Liver (tissue), 9 donors: ENCODE results near the gene CRNN. TPM values are rescaled to one million over a fixed set of nuclear protein-coding genes. Genes with fewer than 3 reads are reported as not detected.

Experiments used
- DNase-seq: peaks from one replicate; pipeline ENCODE4 v3.0.0-alpha.2; 2017; ENCODE audit warnings: low spot score
- H3K27ac ChIP-seq, 2 donors: one replicate each; pipeline ENCODE4 v1.7.0; 2013; ENCODE audit warnings: inconsistent platforms in 2 of 2, low read length in 2 of 2, control low read depth in 1 of 2, low read depth in 1 of 2, mild to moderate bottlenecking in 1 of 2
- H3K27me3 ChIP-seq, 4 donors: one replicate each; pipeline versions ENCODE4 v1.6.1 to v1.7.0; 2013; ENCODE audit warnings: low read length in 3 of 4, inconsistent platforms in 1 of 4, mild to moderate bottlenecking in 1 of 4, moderate library complexity in 1 of 4; ENCODE audit not compliant: control insufficient read depth in 4 of 4, insufficient read depth in 4 of 4
- H3K36me3 ChIP-seq, 4 donors: one replicate each; pipeline versions ENCODE4 v1.6.1 to v1.7.0; 2013; ENCODE audit warnings: low read length in 3 of 4, mild to moderate bottlenecking in 3 of 4, low read depth in 1 of 4, moderate library complexity in 1 of 4; ENCODE audit not compliant: control insufficient read depth in 4 of 4, insufficient read depth in 3 of 4
- H3K4me1 ChIP-seq, 4 donors: one replicate each; pipeline versions ENCODE4 v1.6.1 to v1.7.0; 2013; ENCODE audit warnings: low read length in 3 of 4, mild to moderate bottlenecking in 3 of 4, moderate library complexity in 1 of 4; ENCODE audit not compliant: control insufficient read depth in 4 of 4, insufficient read depth in 4 of 4
- H3K4me3 ChIP-seq, 3 donors: one replicate each; pipeline versions ENCODE4 v1.6.1 to v1.7.0; 2013; ENCODE audit warnings: low read length in 3 of 3, control low read depth in 1 of 3, low read depth in 1 of 3, mild to moderate bottlenecking in 1 of 3
- H3K9ac ChIP-seq, 2 donors: one replicate each; pipeline ENCODE4 v1.7.0; 2013; ENCODE audit warnings: low read length in 2 of 2, mild to moderate bottlenecking in 2 of 2, moderate library complexity in 2 of 2, control low read depth in 1 of 2, low read depth in 1 of 2
- H3K9me3 ChIP-seq, 4 donors: one replicate each; pipeline versions ENCODE4 v1.6.1 to v1.7.0; 2013; ENCODE audit warnings: low read length in 3 of 4; ENCODE audit not compliant: control insufficient read depth in 4 of 4
- EGR1 ChIP-seq, 2 donors: IDR thresholded peaks; 2 replicates each; pipeline ENCODE4 v1.6.1; 2016 to 2018; ENCODE audit warnings: antibody characterized with exemption in 2 of 2, low read depth in 2 of 2
- FOXA1 ChIP-seq: IDR thresholded peaks from 2 replicates; pipeline ENCODE4 v1.6.1; 2016; ENCODE audit warnings: antibody characterized with exemption
- FOXA2 ChIP-seq: IDR thresholded peaks from 2 replicates; pipeline ENCODE4 v1.6.1; 2016; ENCODE audit warnings: antibody characterized with exemption
- HNF4A ChIP-seq, 2 donors: conservative IDR thresholded peaks; 2 replicates each; pipeline ENCODE4 v1.6.1; 2016; ENCODE audit warnings: antibody characterized with exemption in 2 of 2, mild to moderate bottlenecking in 2 of 2
- JUND ChIP-seq, 2 donors: IDR thresholded peaks; 2 replicates each; pipeline ENCODE4 v1.6.1; 2016; ENCODE audit warnings: antibody characterized with exemption in 2 of 2
- NR2F2 ChIP-seq: IDR thresholded peaks from 2 replicates; pipeline ENCODE4 v1.6.1; 2016; ENCODE audit warnings: antibody characterized with exemption
- RAD21 ChIP-seq, 2 donors: IDR thresholded peaks; 2 replicates each; pipeline ENCODE4 v1.6.1; 2016; ENCODE audit warnings: antibody characterized with exemption in 2 of 2, mild to moderate bottlenecking in 2 of 2
- RXRA ChIP-seq, 2 donors: IDR thresholded peaks; 2 replicates each; pipeline ENCODE4 v1.6.1; 2017 to 2018; ENCODE audit warnings: antibody characterized with exemption in 2 of 2, mild to moderate bottlenecking in 1 of 2
- TAF1 ChIP-seq: conservative IDR thresholded peaks from 2 replicates; pipeline ENCODE4 v1.6.1; 2016; ENCODE audit warnings: antibody characterized with exemption, mild to moderate bottlenecking
- WGBS: extraction: QIAGEN DNeasy Blood & Tissue Kit; methylation state at CpG from one replicate; pipeline ENCODE4 v1.1.7; 2013; 5-methylcytosine and 5-hydroxymethylcytosine counted together
- polyA plus RNA-seq, 2 donors: library from polyadenylated mRNA; stranded (reverse) in 1 of 2; unstranded in 1 of 2; fragments of 200-250 nt in 1 of 2; fragments of >200 nt in 1 of 2; fragmentation: Nextera tagmentation in 1 of 2; extraction: Ambion mirVana in 1 of 2; gene quantifications; one replicate each; pipeline versions ENCODE4 v1.2.1 to v1.2.3, GENCODE V29; 2013 to 2015
- total RNA-seq, 2 donors: library from RNA; depleted of rRNA; stranded (reverse); fragments of >200 nt; gene quantifications; one replicate each; pipeline ENCODE4 v1.2.3, GENCODE V29; 2014
- TF ChIP-seq, protein P1 (sequence below): IDR thresholded peaks from 2 replicates; pipeline ENCODE4 v1.6.1; 2016; ENCODE audit warnings: antibody characterized with exemption
- TF ChIP-seq, protein P2 (sequence below): fragments of 150-350 bp; IDR thresholded peaks from 2 replicates; pipeline ENCODE4 v1.5.1; 2017; ENCODE audit warnings: improper control_type of control experiment, low read depth, low read length; ENCODE audit not compliant: missing input control
- TF ChIP-seq, protein P3 (sequence below): IDR thresholded peaks from 2 replicates; pipeline ENCODE4 v1.6.1; 2016; ENCODE audit warnings: antibody characterized with exemption
- TF ChIP-seq, protein P4 (sequence below): IDR thresholded peaks from 2 replicates; pipeline ENCODE4 v1.6.1; 2016; ENCODE audit warnings: antibody characterized with exemption
- TF ChIP-seq, protein P5 (sequence below): IDR thresholded peaks from 2 replicates; pipeline ENCODE4 v1.6.1; 2016; ENCODE audit warnings: antibody characterized with exemption, mild to moderate bottlenecking
- donor health status: healthy.
- donor health status: healthy.
- donor health status: healthy.
- donor health status: healthy.
- donor health status: healthy.

CRNN gene
- total and polyA plus RNA-seq, 4 donors: 0.05 to 0.22 TPM; not detected in 2

DNA sequence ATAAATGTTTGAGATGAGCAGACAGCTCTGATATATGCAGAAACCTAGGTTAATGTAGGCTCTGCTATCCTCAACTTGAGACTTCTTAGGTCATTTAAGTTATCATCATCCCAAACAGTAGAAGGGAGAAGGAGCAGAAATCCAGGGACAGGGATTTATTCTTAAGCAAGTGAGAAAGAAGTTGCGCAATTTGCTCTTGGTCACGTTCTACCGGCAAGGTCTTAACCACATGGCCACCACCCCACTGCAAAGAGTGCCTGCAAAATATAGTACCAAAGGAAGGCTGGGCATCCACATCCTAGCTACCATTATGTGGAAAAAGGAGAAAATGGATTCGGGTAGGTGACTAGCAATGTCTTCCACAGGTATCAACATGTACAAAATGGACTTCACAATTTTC, 25.2 kb downstream of the CRNN start:
- DNase-seq: no peak
- TF ChIP-seq, protein P1, sequence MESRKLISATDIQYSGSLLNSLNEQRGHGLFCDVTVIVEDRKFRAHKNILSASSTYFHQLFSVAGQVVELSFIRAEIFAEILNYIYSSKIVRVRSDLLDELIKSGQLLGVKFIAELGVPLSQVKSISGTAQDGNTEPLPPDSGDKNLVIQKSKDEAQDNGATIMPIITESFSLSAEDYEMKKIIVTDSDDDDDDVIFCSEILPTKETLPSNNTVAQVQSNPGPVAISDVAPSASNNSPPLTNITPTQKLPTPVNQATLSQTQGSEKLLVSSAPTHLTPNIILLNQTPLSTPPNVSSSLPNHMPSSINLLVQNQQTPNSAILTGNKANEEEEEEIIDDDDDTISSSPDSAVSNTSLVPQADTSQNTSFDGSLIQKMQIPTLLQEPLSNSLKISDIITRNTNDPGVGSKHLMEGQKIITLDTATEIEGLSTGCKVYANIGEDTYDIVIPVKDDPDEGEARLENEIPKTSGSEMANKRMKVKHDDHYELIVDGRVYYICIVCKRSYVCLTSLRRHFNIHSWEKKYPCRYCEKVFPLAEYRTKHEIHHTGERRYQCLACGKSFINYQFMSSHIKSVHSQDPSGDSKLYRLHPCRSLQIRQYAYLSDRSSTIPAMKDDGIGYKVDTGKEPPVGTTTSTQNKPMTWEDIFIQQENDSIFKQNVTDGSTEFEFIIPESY: no peak
- TF ChIP-seq, protein P2, sequence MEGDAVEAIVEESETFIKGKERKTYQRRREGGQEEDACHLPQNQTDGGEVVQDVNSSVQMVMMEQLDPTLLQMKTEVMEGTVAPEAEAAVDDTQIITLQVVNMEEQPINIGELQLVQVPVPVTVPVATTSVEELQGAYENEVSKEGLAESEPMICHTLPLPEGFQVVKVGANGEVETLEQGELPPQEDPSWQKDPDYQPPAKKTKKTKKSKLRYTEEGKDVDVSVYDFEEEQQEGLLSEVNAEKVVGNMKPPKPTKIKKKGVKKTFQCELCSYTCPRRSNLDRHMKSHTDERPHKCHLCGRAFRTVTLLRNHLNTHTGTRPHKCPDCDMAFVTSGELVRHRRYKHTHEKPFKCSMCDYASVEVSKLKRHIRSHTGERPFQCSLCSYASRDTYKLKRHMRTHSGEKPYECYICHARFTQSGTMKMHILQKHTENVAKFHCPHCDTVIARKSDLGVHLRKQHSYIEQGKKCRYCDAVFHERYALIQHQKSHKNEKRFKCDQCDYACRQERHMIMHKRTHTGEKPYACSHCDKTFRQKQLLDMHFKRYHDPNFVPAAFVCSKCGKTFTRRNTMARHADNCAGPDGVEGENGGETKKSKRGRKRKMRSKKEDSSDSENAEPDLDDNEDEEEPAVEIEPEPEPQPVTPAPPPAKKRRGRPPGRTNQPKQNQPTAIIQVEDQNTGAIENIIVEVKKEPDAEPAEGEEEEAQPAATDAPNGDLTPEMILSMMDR: no peak
- TF ChIP-seq JUND (IDR thresholded peaks at IDR 0.05) (no peak), EGR1 (IDR thresholded peaks at IDR 0.05; ENCODE audit: low read depth in 2 of 2) (no peak), FOXA1 (no peak), HNF4A (conservative IDR thresholded peaks at IDR 0.05) (no peak), FOXA2 (no peak), RAD21 (IDR thresholded peaks at IDR 0.05) (no peak), RXRA (IDR thresholded peaks at IDR 0.05) (no peak), TAF1 (no peak), NR2F2 (no peak)
- TF ChIP-seq, protein P3, sequence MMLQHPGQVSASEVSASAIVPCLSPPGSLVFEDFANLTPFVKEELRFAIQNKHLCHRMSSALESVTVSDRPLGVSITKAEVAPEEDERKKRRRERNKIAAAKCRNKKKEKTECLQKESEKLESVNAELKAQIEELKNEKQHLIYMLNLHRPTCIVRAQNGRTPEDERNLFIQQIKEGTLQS: no peak
- TF ChIP-seq, protein P4, sequence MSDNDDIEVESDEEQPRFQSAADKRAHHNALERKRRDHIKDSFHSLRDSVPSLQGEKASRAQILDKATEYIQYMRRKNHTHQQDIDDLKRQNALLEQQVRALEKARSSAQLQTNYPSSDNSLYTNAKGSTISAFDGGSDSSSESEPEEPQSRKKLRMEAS: no peak
- TF ChIP-seq, protein P5, sequence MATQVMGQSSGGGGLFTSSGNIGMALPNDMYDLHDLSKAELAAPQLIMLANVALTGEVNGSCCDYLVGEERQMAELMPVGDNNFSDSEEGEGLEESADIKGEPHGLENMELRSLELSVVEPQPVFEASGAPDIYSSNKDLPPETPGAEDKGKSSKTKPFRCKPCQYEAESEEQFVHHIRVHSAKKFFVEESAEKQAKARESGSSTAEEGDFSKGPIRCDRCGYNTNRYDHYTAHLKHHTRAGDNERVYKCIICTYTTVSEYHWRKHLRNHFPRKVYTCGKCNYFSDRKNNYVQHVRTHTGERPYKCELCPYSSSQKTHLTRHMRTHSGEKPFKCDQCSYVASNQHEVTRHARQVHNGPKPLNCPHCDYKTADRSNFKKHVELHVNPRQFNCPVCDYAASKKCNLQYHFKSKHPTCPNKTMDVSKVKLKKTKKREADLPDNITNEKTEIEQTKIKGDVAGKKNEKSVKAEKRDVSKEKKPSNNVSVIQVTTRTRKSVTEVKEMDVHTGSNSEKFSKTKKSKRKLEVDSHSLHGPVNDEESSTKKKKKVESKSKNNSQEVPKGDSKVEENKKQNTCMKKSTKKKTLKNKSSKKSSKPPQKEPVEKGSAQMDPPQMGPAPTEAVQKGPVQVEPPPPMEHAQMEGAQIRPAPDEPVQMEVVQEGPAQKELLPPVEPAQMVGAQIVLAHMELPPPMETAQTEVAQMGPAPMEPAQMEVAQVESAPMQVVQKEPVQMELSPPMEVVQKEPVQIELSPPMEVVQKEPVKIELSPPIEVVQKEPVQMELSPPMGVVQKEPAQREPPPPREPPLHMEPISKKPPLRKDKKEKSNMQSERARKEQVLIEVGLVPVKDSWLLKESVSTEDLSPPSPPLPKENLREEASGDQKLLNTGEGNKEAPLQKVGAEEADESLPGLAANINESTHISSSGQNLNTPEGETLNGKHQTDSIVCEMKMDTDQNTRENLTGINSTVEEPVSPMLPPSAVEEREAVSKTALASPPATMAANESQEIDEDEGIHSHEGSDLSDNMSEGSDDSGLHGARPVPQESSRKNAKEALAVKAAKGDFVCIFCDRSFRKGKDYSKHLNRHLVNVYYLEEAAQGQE: no peak
- no peaks in the 10 kb centered on the region for H3K4me1 ChIP-seq
- H3K27ac ChIP-seq: no peak overlapping the region
- H3K9me3 ChIP-seq: no peaks in the 10 kb centered on the region
- peaks cover 0 to 5% (median 3%) of the 10 kb centered on the region in 4 donors for H3K27me3 ChIP-seq
- WGBS: 58% methylated on average over 4 of the region's 4 CpGs
- no peak overlapping the region for H3K4me3 ChIP-seq
- H3K36me3 ChIP-seq: no peaks in the 10 kb centered on the region
- no peak overlapping the region for H3K9ac ChIP-seq

DNA sequence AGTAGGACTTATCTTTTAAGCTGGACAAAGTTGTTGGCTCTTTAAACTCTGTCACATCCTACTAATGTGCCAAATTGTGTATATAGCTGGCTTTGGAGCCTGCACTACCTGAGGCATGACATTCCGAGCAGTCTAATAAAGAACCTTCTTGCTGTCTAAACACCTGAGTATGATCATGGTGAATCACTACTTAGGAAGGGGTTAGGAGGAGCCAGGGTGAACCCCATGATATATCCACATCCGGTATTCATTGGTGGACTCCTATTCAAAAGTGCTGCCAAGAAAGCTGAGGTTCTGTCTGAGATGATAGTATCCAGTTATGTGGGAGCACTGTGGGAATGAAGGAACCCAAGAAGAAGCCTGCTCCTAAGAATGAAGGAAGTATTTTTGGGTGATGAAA, 27.1 kb downstream of the CRNN start:
- Histone ChIP-seq H3K9ac (no peak overlapping the region), H3K27ac (no peak overlapping the region), H3K9me3 (no peaks in the 10 kb centered on the region), H3K4me3 (no peak overlapping the region), H3K36me3 (no peaks in the 10 kb centered on the region), H3K27me3 (peaks cover 0 to 5% (median 3%) of the 10 kb centered on the region in 4 donors), H3K4me1 (no peaks in the 10 kb centered on the region)
- no peak for DNase-seq
- 91% methylated on average over 2 of the region's 2 CpGs for WGBS
- TF ChIP-seq, protein P1: no peak
- TF ChIP-seq, protein P5: no peak
- TF ChIP-seq EGR1 (IDR thresholded peaks at IDR 0.05; ENCODE audit: low read depth in 2 of 2) (no peak), NR2F2 (no peak), FOXA1 (no peak), JUND (IDR thresholded peaks at IDR 0.05) (no peak), HNF4A (conservative IDR thresholded peaks at IDR 0.05) (no peak)
- TF ChIP-seq, protein P4: no peak
- TF ChIP-seq, protein P3: no peak
